Uterus (tissue), 2 donors: ENCODE measurements around the gene ERC2.

Experiments used
- POLR2A ChIP-seq, 2 donors: fragments of 450-650 bp; IDR thresholded peaks; one replicate each; pipeline ENCODE4 v1.6.1; 2016; ENCODE audit warnings: antibody characterized with exemption in 2 of 2, mild to moderate bottlenecking in 1 of 2, moderate library complexity in 1 of 2
- TF ChIP-seq, protein P1 (sequence below), 4 experiments: fragments of 200-600 bp in 2 of 4; fragments of 450-650 bp in 2 of 4; sonication (generic) in 2 of 4; IDR thresholded peaks; one replicate each; pipeline ENCODE4 v1.5.1; 2016 to 2019; ENCODE audit warnings: antibody characterized with exemption in 4 of 4, mild to moderate bottlenecking in 2 of 4, moderate library complexity in 1 of 4

DNA sequence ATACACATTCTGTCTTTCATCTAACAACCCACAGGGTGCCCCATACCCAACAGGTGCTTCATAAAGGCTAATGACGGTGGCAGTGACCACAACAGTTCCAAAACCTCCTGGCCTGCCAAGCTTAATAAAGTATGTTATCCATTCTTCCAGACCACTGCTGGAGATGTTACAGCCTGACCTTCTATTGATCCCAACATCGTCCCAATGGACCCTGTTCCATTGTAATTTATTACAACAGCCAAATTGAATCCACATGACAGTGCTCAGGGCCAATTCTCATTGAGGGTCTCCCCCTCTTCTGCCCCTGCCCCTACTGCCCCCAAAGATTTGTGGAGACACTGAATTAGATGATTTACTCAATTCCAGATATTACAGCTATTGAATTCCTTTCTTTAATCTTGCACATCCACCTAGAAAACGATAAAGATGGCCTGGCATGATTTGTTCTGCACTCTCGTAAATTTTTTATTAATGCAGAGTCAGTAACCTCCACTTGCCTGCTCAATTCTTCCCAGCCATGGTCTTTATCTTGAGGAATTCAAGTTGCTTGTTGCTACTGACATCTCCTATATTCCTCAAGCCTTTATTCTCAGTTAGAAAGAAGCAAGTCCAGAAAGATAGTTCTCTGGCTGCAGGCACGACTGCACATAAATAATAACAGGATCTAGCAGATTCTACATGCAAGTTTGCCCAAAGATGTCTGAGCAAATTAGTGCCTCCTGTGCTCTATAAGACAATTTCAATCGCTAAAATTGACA is 407.6 kb downstream of the ERC2 start:
- no peak for TF ChIP-seq POLR2A (IDR thresholded peaks at IDR 0.05)
- TF ChIP-seq, protein P1, sequence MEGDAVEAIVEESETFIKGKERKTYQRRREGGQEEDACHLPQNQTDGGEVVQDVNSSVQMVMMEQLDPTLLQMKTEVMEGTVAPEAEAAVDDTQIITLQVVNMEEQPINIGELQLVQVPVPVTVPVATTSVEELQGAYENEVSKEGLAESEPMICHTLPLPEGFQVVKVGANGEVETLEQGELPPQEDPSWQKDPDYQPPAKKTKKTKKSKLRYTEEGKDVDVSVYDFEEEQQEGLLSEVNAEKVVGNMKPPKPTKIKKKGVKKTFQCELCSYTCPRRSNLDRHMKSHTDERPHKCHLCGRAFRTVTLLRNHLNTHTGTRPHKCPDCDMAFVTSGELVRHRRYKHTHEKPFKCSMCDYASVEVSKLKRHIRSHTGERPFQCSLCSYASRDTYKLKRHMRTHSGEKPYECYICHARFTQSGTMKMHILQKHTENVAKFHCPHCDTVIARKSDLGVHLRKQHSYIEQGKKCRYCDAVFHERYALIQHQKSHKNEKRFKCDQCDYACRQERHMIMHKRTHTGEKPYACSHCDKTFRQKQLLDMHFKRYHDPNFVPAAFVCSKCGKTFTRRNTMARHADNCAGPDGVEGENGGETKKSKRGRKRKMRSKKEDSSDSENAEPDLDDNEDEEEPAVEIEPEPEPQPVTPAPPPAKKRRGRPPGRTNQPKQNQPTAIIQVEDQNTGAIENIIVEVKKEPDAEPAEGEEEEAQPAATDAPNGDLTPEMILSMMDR (IDR thresholded peaks at IDR 0.05), result no peak
